ENCODE data around the gene RELT.
A peak's percentile ranks its signal among the peaks of the same experiment; 100 is the strongest.

RELT gene

DNA sequence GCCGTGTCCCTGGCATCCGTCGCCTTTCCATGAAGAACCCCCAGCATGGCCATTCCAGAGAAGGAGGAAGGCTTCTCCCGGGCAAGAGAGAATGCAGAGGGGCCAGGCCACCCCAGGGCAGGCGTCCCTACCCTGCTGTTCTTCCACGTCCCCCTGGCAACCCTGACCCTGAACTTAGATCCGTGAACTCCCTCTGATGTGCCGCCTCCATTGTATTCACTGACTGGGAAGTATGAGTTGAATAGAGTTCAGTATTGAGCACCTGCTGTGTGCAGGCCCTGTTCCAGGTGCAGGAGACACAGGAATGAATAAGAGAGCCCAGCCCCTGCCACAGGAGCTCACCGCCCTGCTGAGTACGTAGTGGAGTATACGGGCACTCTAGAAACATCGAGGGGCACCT is 29.1 kb upstream of the RELT start:
- TF ChIP-seq, protein P1, sequence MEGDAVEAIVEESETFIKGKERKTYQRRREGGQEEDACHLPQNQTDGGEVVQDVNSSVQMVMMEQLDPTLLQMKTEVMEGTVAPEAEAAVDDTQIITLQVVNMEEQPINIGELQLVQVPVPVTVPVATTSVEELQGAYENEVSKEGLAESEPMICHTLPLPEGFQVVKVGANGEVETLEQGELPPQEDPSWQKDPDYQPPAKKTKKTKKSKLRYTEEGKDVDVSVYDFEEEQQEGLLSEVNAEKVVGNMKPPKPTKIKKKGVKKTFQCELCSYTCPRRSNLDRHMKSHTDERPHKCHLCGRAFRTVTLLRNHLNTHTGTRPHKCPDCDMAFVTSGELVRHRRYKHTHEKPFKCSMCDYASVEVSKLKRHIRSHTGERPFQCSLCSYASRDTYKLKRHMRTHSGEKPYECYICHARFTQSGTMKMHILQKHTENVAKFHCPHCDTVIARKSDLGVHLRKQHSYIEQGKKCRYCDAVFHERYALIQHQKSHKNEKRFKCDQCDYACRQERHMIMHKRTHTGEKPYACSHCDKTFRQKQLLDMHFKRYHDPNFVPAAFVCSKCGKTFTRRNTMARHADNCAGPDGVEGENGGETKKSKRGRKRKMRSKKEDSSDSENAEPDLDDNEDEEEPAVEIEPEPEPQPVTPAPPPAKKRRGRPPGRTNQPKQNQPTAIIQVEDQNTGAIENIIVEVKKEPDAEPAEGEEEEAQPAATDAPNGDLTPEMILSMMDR (IDR thresholded peaks at IDR 0.05; ENCODE audit: control insufficient read depth, extremely low read depth, insufficient read depth): no peak
- no peak for DNase-seq (ENCODE audit: low read depth)
- no peak overlapping the region for H3K4me3 ChIP-seq (ENCODE audit: low read depth, low read length)

DNA sequence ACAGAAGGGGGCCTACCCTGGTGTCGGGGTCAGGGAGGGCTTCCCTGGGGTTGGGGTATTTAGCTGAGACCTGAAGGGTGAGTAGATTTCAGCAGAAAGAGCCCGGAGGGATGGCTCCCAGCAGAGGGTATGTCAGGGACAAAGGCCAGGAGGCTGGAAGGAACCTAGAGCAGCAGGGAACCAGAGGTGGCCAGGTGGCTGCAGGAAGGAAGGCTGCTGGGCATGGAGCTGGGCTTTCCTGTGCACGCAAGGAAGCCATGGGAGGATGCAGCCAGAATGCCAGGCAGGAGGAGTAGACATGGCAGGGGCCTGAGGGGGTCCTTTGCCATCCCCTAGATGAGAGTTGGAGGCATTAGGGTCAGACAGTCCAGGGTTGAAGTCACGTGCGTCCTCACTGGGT is 27.4 kb upstream of the RELT start:
- no peak for DNase-seq (ENCODE audit: low read depth)
- no peak overlapping the region for H3K4me3 ChIP-seq (ENCODE audit: low read depth, low read length)
- TF ChIP-seq, protein P1 (IDR thresholded peaks at IDR 0.05; ENCODE audit: control insufficient read depth, extremely low read depth, insufficient read depth): no peak

DNA sequence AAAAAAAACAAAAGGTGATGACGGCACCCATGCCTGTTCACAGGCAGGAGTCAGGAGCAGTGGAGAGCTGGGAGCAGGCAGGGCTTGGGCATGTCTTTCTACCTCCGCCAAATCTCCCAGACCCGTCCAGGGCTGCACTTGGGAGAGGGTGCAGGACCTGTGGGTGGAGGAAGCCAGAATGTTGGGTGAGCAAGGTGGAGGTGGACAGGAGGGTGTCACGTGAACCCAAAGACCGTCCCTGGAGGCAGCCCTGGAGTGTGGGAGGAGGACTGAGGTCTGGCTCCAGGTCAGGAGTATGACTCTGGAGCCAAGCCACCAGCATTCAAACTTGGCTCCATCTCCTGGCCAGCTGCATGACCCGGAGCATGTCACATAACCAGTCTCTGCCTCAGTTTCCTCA is 26.6 kb upstream of the RELT start:
- no peak for DNase-seq (ENCODE audit: low read depth)
- TF ChIP-seq, protein P1 (IDR thresholded peaks at IDR 0.05; ENCODE audit: control insufficient read depth, extremely low read depth, insufficient read depth): no peak
- no peak overlapping the region for H3K4me3 ChIP-seq (ENCODE audit: low read depth, low read length)

DNA sequence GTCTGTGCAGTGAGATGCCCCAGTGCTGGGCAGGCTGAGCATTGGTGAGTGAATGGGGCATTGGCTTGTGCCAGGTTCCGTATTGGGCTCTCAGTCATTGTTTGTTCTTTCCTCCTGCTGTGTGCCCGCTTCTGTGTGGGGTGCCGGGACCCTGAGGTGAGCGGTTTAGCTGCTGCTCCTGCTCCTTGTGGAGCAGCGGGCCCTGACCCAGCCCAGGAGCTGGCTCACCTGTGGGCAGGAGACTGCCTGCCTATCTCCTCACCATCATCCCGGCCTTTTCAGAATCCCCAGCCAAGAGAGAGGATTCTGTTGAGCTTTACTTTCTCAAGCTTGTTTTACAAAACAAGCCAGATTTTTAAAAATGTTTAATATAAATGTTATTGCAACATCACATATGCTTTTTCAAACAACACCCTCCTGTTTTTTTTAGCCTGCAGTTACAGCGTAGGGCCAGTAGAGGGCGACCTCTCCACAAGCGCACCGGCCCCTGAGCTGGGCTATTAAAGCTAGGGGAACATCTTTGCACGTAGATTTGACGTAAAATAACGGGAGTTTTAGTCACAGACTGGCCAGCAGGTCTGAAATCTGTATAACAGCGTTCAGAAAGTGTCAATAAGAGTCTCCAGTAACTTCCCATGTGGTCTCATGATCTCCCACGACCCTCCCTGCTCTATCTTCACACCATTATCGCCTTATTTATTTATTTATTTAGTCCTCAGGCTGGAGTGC is 25.1 kb upstream of the RELT start:
- TF ChIP-seq, protein P1 (IDR thresholded peaks at IDR 0.05; ENCODE audit: control insufficient read depth, extremely low read depth, insufficient read depth): peak; percentile 95
- DNase-seq (ENCODE audit: low read depth): peak; percentile 7
- no peak overlapping the region for H3K4me3 ChIP-seq (ENCODE audit: low read depth, low read length)

DNA sequence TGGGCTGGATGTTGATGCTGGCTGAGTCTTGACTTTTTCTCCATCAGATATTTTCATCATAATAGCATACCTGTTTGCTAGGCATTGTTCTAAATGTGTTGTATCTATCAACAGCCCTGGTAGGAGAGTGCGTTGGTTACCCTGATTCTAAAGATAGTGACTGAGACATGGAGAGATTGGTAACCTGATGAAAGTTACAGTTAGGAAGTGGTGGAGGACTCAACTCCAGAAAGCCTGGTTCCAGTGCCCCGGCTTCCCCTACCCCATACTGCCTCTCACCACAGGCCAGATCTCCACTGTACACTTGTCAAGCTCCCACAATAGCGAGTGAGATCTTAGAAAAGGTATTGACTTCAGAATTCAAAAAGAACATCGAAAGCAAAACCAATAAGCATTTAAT is 22.8 kb upstream of the RELT start:
- no peak overlapping the region for H3K4me3 ChIP-seq (ENCODE audit: low read depth, low read length)

DNA sequence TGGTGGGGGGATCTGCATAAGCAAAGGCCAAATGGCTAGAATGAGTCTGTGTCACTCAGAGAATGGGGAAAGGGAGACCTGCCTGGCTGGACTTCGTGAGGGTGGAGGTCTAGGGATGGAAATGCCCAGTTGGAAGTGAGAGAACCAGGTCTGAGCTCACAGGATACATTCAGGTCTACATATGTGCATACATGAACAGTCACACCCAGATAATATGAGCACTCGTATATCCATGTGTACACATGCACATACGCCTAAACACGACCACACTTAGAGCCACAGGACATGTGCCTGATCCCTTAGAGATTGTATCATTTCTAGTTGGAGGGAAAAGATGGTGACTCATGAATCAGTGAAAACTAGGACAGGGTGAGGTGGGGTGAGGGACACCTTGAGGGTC is 21.1 kb upstream of the RELT start:
- H3K4me3 ChIP-seq (ENCODE audit: low read depth, low read length): no peak overlapping the region
- TF ChIP-seq, protein P1 (IDR thresholded peaks at IDR 0.05; ENCODE audit: control insufficient read depth, extremely low read depth, insufficient read depth): no peak
- no peak for DNase-seq (ENCODE audit: low read depth)

More for the DNA sequence above, 22.8 kb upstream of the RELT start:
- TF ChIP-seq, protein P1 (IDR thresholded peaks at IDR 0.05; ENCODE audit: control insufficient read depth, extremely low read depth, insufficient read depth): no peak
- no peak for DNase-seq (ENCODE audit: low read depth)
